HEK293T (cell line): Measurements from ENCODE around the gene PDIA3.

Experiments
- BHLHE40 ChIP-seq: fragments of 450-650 bp; IDR thresholded peaks from 2 replicates; pipeline ENCODE4 v1.6.1; 2016; ENCODE audit warnings: mild to moderate bottlenecking, moderate library complexity, borderline replicate concordance
- FOXA1 ChIP-seq: fragments of 450-650 bp; IDR thresholded peaks from 2 replicates; pipeline ENCODE4 v1.6.1; 2016; ENCODE audit warnings: mild to moderate bottlenecking
- FOXK2 ChIP-seq: fragments of 450-650 bp; IDR thresholded peaks from 2 replicates; pipeline ENCODE4 v1.6.1; 2016; ENCODE audit warnings: mild to moderate bottlenecking
- HDGF ChIP-seq: fragments of 450-650 bp; IDR thresholded peaks from 2 replicates; pipeline ENCODE4 v1.6.1; 2017; ENCODE audit warnings: antibody characterized with exemption, borderline replicate concordance
- LEF1 ChIP-seq: fragments of 450-650 bp; IDR thresholded peaks from 2 replicates; pipeline ENCODE4 v1.6.1; 2017; ENCODE audit warnings: mild to moderate bottlenecking, borderline replicate concordance
- TF ChIP-seq, protein P1 (sequence below): fragments of 450-650 bp; IDR thresholded peaks from 2 replicates; pipeline ENCODE4 v1.6.1; 2016

DNA sequence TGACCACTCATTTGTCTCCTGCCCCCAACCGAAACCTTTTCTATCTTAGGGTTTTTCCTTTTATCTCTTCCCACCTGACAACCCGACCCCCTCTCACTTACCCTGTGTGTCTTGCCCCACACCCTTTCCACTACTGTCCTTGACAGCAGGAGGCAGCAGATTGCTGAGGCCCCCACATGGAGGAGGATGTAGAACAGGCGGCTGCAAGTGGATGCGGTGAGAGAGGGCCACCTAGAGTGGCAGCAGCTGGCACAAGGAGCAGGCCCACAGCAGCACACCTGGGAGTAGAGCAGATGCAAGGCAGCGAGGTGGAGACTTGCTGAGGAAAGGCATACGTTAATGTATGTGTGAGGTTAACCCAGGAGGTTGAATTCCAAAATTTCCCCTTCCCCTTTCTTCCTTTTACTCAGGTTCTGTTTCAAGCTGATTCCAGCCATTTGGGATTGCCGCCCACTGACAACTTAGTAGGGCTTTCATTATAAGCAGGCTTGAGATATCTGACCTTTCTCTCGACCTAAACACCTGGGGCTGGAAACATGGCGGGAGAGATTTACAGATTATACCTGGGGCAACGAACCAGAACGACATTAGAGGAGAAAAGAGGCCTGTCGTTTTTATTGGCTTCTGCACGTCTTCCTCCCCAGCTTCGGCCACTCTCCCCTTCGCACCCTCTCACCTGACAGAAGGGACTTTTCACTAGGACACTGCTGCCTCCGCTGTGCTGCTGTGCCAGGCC is 53.1 kb downstream of the PDIA3 start:
- TF ChIP-seq HDGF (no peak), BHLHE40 (no peak), LEF1 (no peak), FOXA1 (no peak), FOXK2 (no peak)
- TF ChIP-seq, protein P1, sequence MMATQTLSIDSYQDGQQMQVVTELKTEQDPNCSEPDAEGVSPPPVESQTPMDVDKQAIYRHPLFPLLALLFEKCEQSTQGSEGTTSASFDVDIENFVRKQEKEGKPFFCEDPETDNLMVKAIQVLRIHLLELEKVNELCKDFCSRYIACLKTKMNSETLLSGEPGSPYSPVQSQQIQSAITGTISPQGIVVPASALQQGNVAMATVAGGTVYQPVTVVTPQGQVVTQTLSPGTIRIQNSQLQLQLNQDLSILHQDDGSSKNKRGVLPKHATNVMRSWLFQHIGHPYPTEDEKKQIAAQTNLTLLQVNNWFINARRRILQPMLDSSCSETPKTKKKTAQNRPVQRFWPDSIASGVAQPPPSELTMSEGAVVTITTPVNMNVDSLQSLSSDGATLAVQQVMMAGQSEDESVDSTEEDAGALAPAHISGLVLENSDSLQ = no peak
